ENCODE measurements around the gene ZNF320.
"Not testable (repeated sequence)": the region's sequence is repeated elsewhere in the genome, so short reads cannot be mapped to it uniquely, and the experiment has no call there.

ZNF320 gene

DNA sequence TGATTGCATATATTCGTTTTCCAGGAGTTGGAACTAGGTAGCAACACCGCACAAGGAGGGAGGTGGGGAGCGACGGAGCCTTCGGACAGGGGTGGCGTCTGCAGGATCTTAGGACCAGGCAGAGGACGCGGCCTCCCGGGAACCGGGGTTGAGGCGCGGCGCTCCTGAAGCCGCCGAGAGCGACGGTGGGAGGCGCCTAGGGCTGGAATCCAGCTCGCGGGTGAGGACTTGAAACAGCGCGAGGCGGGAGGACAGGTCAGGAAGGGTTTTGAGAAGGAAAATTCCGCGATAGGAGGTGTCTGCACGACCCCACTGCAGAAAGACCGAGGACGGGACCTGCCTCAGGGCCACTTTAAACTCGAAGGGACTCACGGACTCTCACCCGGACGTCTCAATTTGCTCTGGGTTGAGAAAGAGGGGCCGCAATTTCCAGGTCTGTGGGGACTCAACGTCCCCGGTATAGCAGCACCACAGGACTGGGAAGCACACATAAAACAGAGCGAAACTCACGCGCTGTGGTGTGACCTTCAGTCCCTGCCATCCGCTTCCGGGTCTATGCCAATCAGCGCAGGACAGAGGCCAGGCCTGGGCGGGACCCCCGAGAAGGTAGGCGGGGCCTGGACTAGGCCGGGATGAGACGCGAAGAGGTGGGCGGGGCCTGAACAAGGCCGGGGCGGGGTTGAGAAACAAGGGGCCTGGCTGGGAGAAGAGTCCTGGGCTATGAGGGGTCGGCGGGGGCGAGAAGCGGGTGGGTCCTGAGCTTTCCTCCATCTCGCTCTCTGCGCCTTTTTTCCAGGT is at the start of gene ZNF320:
Gene ZNF320 (minus strand): TSS at position 498 of the 798 bp plus-strand sequence. CDS start 7,380 bp downstream, outside the sequence.
- DNase-seq, result peak; percentile 26

DNA sequence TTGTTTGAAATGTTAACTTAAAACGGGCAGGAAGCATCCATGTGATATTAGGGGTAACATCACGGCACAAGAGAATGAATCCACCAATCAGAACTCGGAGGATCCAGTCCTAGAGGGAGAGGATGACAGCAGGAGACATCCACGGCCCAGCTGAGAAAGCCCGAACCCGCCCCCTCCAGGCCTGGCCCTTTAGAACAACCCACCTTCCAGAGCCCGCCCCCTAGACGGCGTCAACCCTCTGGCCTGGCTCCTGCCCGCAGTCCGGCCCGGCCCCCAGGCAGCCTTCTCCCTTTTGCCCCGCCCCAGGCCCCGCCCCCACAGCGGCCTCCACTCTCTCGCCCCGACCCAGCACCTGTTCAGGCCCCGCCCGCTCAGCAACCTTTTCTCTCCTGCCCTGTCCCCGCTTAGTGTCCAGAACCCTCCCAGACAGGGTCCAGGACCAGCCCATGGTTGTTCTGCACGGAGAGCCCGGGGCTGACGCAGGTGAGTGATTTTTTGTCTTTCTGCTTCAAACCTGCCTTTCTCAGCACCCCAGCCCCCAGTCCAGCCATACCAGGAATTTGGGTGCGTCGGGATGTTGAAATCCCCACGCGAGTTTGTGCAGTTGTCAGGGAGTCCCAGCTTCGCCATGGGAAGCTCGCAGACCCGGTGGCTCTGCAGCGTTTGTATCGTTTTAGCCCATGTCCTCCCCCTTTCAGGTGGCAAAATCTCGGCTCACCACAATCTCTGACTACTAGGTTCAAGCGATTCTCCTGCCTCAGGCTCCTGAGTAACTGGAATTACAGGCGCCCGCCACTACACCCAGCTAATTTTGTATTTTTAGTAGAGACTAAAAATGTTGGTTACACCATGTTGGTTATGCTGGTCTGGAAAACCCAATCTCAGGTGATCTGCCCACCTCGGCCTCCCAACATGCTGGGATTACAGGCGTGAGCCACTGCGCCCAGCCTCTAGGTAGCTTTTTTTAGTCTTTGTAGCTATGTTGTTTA is 49.2 kb upstream of the ZNF320 start:
- DNase-seq, result no peak

GRCh38 chr19:52945652-52946321 is 48.4 kb upstream of the ZNF320 start:
- DNase-seq, result no peak

GRCh38 chr19:52944703-52945493 is 47.5 kb upstream of the ZNF320 start:
- DNase-seq, result not testable (repeated sequence)

DNA sequence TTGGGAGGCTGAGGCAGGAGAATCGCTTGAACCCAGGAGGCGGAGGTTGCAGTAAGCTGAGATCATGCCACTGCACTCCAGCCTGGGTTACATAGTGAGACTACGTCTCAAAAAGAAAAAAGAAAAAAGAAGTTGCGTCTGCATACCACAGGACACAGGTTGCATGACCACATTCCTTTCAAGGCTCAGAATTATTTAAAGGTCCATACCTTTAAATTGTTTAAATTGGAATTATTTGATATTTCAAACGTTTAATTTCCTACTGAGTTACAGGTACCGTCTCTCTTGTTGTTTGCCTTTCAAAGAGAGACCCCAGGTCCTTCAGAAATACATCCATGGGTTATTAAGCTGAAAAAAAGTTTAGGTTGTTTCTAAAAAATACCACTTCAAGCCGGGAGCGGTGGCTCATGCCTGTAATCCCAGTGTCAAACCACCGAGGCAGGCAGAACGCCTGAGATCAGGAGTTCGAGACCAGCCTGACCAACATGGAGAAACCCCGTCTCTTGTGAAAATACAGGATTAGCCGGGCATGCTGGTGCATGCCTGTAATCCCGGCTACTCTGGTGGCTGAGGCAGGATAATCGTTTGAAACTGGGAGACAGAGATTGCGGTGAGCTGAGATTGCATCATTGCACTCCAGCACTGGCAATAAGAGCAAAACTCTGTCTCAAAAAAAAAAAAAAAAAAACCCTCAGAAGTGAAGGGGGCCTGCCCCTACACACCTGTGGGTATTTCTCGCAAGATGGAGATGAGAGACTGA is 46.6 kb upstream of the ZNF320 start:
- DNase-seq, result no peak

DNA sequence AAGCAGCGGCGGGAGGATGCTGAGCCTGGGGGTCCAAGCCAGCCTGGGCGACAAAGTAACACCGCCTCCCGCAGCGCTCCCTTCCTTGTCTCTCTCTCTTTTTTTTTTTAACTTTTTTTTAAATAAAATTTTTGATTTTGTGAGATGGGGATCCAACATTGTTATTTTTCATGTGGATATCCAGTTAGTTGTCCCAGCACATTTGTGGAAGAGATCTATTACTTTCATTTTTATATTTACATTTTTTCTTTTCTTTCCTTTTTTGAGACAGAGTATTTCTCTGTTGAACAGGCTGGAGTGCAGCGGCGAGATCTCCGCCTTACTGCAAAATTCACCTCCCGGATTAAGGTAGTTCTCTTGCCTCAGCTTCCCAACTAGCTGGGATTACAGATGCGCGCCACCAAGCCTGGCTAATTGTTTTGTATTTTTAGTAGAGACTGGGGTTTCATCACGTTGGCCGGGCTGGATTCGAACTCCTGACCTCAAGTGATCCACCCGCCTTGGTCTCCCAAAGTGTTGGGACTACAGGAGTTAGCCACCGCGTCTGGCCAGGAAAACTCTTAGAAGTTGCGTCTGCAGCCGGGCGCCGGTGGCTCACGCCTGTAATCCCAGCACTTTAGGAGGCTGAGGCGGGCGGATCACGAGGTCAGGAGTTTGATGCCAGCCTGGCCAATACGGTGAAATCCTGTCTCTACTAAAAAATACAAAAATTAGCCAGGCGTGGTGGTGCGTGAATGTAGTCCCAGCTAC is 45.9 kb upstream of the ZNF320 start:
- DNase-seq, result no peak

GRCh38 chr19:52942386-52943133 is 45.1 kb upstream of the ZNF320 start:
- DNase-seq, result peak; percentile 71

GRCh38 chr19:52941941-52942385 is 44.5 kb upstream of the ZNF320 start:
- DNase-seq, result peak; percentile 18

DNA sequence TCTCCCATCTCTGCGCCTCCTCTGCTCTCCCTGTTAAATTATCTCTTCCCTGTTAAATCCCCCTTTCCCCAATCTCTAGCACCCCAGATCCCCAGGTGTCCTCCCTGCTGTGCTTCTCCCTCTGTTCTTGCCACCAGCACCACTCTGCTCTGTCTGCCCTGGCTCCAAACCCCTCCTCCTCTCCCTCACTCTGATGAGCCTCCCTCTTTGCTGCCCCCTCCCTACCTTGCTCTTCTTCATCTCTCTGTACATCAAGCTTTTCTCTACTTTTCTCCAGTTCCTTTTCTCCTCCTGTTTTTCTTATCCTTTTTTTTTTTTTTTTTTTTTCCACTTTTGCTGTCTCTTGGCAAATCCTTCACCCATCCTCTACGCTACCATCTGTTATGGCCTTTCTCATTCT is 44.1 kb upstream of the ZNF320 start:
- not testable (repeated sequence) for DNase-seq

GRCh38 chr19:52940905-52941304 is 43.5 kb upstream of the ZNF320 start:
- not testable (repeated sequence) for DNase-seq

- DNase-seq, result no peak
These were observed 41.3 kb upstream of the ZNF320 start for GRCh38 chr19:52938761-52939160.

DNA sequence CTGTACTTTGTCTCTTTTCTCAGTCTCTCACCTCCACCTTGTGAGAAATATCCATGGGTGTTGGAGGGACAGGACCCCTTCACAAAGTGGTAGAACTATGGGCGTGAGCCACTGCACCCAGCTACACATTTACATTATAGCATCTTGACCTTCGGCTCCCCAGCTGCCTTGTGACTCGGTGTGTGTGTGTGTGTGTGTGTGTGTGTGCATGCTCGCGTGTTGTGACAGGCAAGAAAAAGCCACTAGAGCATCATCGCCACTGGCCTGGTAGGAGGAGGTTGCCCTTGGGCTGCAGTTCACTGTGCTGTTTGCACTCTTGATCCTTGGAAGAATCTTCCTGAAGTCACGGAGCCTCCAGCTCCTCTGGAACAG is 39.5 kb upstream of the ZNF320 start:
- DNase-seq, result no peak

DNA sequence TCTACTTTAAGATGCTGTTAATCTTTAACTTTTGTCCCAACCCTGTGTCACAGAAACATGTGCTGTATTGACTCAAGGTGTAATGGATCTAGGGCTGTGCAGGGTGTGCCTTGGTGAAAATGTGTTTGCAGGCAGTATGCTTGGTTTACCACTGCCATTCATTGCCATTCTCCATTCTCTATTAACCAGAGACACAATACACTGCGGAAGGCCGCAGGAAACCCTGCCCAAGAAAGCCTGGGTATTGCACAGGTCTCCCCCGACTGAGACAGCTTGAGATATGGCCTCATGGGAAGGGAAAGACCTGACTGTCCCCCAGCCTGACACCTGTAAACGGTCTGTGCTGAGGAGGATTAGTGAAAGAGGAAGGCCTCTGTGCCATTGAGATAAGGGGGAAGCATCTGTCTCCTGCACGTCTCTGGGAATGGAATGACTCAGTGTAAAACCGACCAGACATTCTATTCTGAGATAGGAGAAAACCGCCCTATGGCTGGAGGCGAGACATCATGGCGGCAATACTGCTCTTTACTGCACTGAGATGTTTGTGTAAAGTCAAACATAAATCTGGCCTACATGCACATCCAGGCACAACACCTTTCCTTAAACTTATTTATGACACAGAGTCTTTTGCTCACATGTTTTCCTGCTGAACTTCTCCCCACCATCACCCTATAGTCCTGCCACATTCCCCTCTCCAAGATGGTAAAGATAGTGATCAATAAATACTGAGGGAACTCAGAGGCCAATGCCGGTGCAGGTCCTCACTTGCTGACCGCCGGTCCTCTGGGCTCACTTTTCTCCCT is 38.9 kb upstream of the ZNF320 start:
- no peak for DNase-seq

GRCh38 chr19:52935434-52935833 is 38.0 kb upstream of the ZNF320 start:
- DNase-seq, result no peak

- DNase-seq, result not testable (repeated sequence)
These were observed 27.2 kb upstream of the ZNF320 start for GRCh38 chr19:52924641-52925040.

DNA sequence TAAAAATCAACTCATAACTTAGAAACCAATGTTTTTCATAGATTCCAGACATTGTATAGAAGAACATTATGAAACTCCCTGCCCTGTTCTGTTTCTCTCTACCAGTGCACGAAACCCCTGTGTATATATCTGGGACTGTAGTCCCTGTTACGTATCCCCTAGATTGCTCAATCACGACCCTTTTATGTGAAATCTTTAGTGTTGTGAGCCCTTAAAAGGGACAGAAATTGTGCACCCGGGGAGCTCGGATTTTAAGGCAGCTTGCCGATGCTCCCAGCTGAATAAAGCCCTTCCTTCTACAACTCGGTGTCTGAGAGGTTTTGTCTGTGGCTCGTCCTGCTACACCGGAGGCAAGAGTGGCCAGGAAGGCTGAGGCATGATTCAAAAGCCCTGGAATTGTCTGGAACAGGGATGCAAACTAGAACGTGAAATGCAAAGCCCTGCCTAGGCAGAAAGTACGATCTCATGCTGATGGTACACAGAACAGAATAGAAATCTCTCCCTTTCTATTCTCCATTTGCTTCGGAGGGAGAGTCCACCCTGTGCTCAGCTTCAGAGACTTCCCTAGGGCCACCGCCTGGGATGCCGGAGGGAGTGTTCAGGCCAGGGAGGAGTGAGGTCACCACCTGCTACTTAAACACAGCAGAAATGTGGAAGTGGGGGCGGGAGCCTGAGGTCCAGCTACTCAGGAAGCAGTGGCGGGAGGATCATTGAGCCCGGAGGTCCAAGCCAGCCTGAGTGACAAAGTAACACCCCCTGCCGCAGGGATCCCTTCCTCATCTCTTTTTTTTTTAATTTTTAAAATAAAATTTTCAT is 26.6 kb upstream of the ZNF320 start:
- DNase-seq, result no peak

DNA sequence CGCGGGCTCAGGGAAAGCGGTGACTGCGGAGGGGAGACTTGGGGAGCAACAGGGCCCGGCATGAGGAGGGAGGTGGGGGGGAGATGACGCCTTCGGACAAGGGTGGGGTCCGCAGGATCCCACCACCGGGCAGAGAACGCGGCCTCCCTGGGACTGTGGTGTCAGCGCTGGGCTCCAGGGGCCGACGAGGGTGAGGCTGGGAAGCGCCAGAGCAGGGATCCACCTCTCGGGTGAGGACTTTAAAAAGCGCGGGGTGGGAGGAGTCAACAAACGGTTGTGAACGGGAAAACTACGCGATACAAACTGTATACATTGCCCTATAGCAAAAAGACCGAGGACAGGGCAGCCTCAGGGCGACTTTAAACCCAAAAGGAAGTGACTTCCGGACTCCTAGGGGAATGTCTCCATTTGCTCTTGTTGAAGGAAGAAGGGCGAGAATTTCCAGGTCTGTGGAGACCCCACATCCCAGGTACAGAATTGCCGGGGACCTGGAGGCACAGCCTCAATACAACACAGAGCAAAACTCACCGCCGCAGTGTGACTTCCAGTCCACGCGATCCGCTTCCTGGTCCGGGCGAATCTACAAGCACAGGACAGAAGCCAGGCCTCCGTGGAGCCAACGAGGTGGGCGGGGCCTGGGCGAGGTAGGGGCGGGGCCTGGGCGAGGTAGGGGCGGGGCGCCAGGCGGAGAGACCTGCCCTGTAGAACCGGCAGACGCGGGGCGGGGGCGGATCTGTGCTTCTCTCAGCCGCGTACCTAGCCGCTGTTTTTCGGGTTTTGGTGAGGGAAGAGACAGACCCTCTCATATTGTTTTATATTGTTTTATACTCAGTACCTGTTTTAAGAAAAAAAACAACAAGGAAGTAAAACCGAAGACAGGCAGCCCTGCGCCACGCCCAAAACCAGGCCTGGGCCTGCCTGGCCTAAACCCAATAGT is 25.7 kb upstream of the ZNF320 start, which contains the start of gene ZNF888:
Gene ZNF888 (minus strand): TSS at position 588 of the 937 bp plus-strand sequence. CDS start 5,555 bp downstream, outside the sequence.
- peak; percentile 44 for DNase-seq

Data from kidney glomerular epithelial cell (primary cell).